Astrocyte (in vitro differentiated cells and primary cell): ENCODE results near the gene PCK2. TPM values are rescaled to one million over a fixed set of nuclear protein-coding genes. Genes with fewer than 3 reads are reported as not detected.

Experiments used
- DNase-seq: peaks from one replicate; pipeline ENCODE4 v3.0.0-alpha.2; 2010; ENCODE audit warnings: low read depth
- FAIRE-seq: peaks from 2 replicates; lab custom pipeline; 2011; peaks lifted over from hg19 to GRCh38; lab: Jason Lieb, UNC
- H2AFZ ChIP-seq: 2 replicates; pipeline ENCODE4 v1.6.0; 2012; ENCODE audit warnings: low read depth, low read length, inconsistent platforms
- H3K27ac ChIP-seq: 2 replicates; pipeline ENCODE4 v1.5.1; 2011; ENCODE audit warnings: low read depth, low read length, inconsistent platforms
- H3K27me3 ChIP-seq: 2 replicates; pipeline ENCODE4 v1.6.0; 2011; ENCODE audit warnings: low read length, inconsistent platforms; ENCODE audit not compliant: insufficient read depth
- H3K36me3 ChIP-seq: 2 replicates; pipeline ENCODE4 v1.5.1; 2011; ENCODE audit warnings: low read length, inconsistent platforms; ENCODE audit not compliant: insufficient read depth
- H3K4me1 ChIP-seq: 2 replicates; pipeline ENCODE4 v1.5.1; 2011; ENCODE audit warnings: low read length, inconsistent platforms; ENCODE audit not compliant: insufficient read depth
- H3K4me2 ChIP-seq: 2 replicates; pipeline ENCODE4 v1.6.0; 2012; ENCODE audit warnings: low read length, inconsistent platforms
- H3K4me3 ChIP-seq: 2 replicates; pipeline ENCODE4 v1.5.1; 2011; ENCODE audit warnings: low read depth, mild to moderate bottlenecking, low read length, inconsistent platforms; ENCODE audit not compliant: insufficient read depth
- H3K79me2 ChIP-seq: 2 replicates; pipeline ENCODE4 v1.6.0; 2012; ENCODE audit warnings: mild to moderate bottlenecking, low read length, inconsistent platforms; ENCODE audit not compliant: insufficient read depth
- H3K9ac ChIP-seq: 2 replicates; pipeline ENCODE4 v1.6.0; 2012; ENCODE audit warnings: mild to moderate bottlenecking, low read length, inconsistent platforms
- H3K9me3 ChIP-seq: 2 replicates; pipeline ENCODE4 v1.5.1; 2012; ENCODE audit warnings: low read depth, mild to moderate bottlenecking, low read length, inconsistent platforms; ENCODE audit not compliant: insufficient read depth
- H4K20me1 ChIP-seq: 2 replicates; pipeline ENCODE4 v1.6.0; 2012; ENCODE audit warnings: low read length, inconsistent platforms; ENCODE audit not compliant: insufficient read depth
- H3K27ac Mint-ChIP-seq: one replicate; pipeline ENCODE4 v1.8.0; 2021; ENCODE audit warnings: mild to moderate bottlenecking, mixed read lengths; ENCODE audit not compliant: unreplicated experiment
- H3K27me3 Mint-ChIP-seq: one replicate; pipeline ENCODE4 v1.8.0; 2021; ENCODE audit warnings: low read depth, mixed read lengths; ENCODE audit not compliant: unreplicated experiment
- H3K36me3 Mint-ChIP-seq: one replicate; pipeline ENCODE4 v1.8.0; 2021; ENCODE audit warnings: low read depth, mixed read lengths; ENCODE audit not compliant: unreplicated experiment
- H3K4me1 Mint-ChIP-seq: one replicate; pipeline ENCODE4 v1.8.0; 2021; ENCODE audit warnings: low read depth, mixed read lengths; ENCODE audit not compliant: unreplicated experiment
- H3K4me3 Mint-ChIP-seq: one replicate; pipeline ENCODE4 v1.8.0; 2021; ENCODE audit warnings: mild to moderate bottlenecking, moderate library complexity, mixed read lengths; ENCODE audit not compliant: unreplicated experiment
- H3K9me3 Mint-ChIP-seq: one replicate; pipeline ENCODE4 v1.8.0; 2021; ENCODE audit warnings: mild to moderate bottlenecking, mixed read lengths; ENCODE audit not compliant: unreplicated experiment
- CTCF ChIP-seq: IDR thresholded peaks from 2 replicates; pipeline ENCODE4 v1.5.1; 2011; ENCODE audit warnings: low read depth, mild to moderate bottlenecking, inconsistent platforms, low read length, moderate library complexity; ENCODE audit not compliant: insufficient read depth
- EZH2 ChIP-seq: IDR thresholded peaks from 2 replicates; pipeline ENCODE4 v1.6.1; 2012; ENCODE audit warnings: mild to moderate bottlenecking, low read length, inconsistent platforms; ENCODE audit not compliant: insufficient read depth
- total RNA-seq: library from RNA; stranded (reverse); gene quantifications from 2 replicates; pipeline ENCODE4 v1.2.1, GENCODE V29; 2021

The PCK2 gene
- total RNA-seq, 1 donor from 2014 or later = 73.8 TPM

- H3K4me3 ChIP-seq = peak within 1 kb of the TSS; percentile 93
- peaks cover 31% of the 10 kb centered on the region for H3K4me1 ChIP-seq
- H4K20me1 ChIP-seq = peaks cover 36% of the 10 kb centered on the region
- H3K27me3 ChIP-seq = no peaks in the 10 kb centered on the region
- Mint-ChIP-seq H3K4me3 (peak within 1 kb of the TSS; percentile 96), H3K27ac (peak within 1 kb of the TSS; percentile 88), H3K36me3 (no peaks in the 10 kb centered on the region), H3K9me3 (no peaks in the 10 kb centered on the region), H3K27me3 (no peaks in the 10 kb centered on the region), H3K4me1 (peaks cover 30% of the 10 kb centered on the region)
- peak within 1 kb of the TSS; percentile 96 for H3K4me2 ChIP-seq
- no peaks in the 10 kb centered on the region for H3K9me3 ChIP-seq
- peak within 1 kb of the TSS; percentile 79 for H2AFZ ChIP-seq
- peak within 1 kb of the TSS; percentile 87 for H3K9ac ChIP-seq
- DNase-seq (peak; percentile 94), FAIRE-seq (no peak)
- H3K27ac ChIP-seq = peak within 1 kb of the TSS; percentile 83
- H3K79me2 ChIP-seq = peaks cover 55% of the 10 kb centered on the region
- TF ChIP-seq EZH2 (no peak), CTCF (no peak)
- H3K36me3 ChIP-seq = peaks cover 24% of the 10 kb centered on the region
These were observed 52.4 kb downstream of the PCK2 start, which contains the start of gene PSME2 for GRCh38 chr14:24146453-24146977. Gene PSME2, minus strand, starts transcription at chr14:24146610. Its CDS starts 29 bp downstream, at chr14:24146581.

DNA sequence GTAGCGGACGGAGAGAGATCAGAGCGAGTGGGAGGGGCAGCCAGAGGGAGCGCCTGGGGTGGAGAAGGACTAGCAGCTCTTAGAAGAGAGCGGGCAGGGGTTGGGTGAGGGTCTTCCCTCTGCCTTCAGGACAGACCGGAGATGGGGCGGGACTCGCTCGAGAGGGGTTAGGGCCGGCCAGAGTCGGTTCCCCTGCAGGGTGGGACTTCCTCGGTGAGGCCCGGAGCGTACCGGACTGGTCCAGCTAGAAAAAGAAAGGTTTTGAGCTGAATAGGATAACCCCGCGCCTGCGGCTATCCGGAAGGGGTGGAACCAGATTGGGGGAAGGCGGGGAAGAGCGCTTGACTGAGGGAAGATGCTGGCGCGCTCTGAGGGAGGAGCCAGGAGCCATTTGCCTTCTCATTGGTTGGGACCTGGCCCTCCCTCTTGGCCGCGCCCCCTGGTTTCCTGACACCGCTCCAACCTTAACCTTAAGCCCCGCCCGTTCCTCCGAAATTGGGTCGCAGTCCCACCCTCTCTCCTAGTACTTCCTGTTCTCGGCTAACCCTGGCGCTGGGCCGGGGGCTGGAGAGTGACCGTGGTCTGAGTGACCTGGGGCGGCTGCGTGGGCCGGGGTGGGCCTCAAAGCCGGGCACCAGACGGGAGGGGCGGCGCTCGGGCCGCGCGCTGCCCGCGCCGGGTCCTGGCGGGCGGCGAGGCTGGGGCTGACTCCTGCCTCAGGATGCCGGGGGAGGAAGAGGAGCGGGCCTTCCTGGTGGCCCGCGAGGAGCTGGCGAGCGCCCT lies 53.1 kb downstream of the PCK2 start, which contains the start of gene RNF31:
Gene RNF31, plus strand, starts transcription at position 521 of the 783 bp plus-strand sequence. Its CDS starts 201 bp downstream, at position 722.
- Histone ChIP-seq H3K9ac (peak within 1 kb of the TSS; percentile 87), H3K36me3 (peaks cover 31% of the 10 kb centered on the region), H3K9me3 (no peaks in the 10 kb centered on the region), H3K27me3 (no peaks in the 10 kb centered on the region), H2AFZ (peak within 1 kb of the TSS; percentile 79), H3K4me3 (peak within 1 kb of the TSS; percentile 93), H4K20me1 (peaks cover 36% of the 10 kb centered on the region), H3K4me2 (peak within 1 kb of the TSS; percentile 96), H3K4me1 (peaks cover 25% of the 10 kb centered on the region), H3K79me2 (peaks cover 55% of the 10 kb centered on the region), H3K27ac (peak within 1 kb of the TSS; percentile 83)
- Mint-ChIP-seq H3K9me3 (no peaks in the 10 kb centered on the region), H3K4me3 (peak within 1 kb of the TSS; percentile 96), H3K4me1 (peaks cover 27% of the 10 kb centered on the region), H3K27me3 (no peaks in the 10 kb centered on the region), H3K36me3 (peaks cover 3% of the 10 kb centered on the region), H3K27ac (peak within 1 kb of the TSS; percentile 88)
- TF ChIP-seq CTCF (no peak), EZH2 (no peak)
- FAIRE-seq = no peak
- DNase-seq = peak; percentile 95
